Endothelial cell of umbilical vein (primary cell): ENCODE measurements around the gene STRA8. TPM values are rescaled to one million over a fixed set of nuclear protein-coding genes. Genes with fewer than 3 reads are reported as not detected.

Source experiments
- BruUV-seq: library from RNA; stranded (reverse); fragments of 400-500 nt; replicated peaks from 2 replicates; lab custom pipeline; 2021; lab: Mats Ljungman, UMichigan
- CTCF ChIA-PET: fragments of 300-600, 350-600 bp; sonication (Branson Sonifier 250); formaldehyde crosslinking; loops from one replicate; lab custom pipeline; 2021; ENCODE audit warnings: antibody characterized with exemption, inconsistent platforms; lab: Charles Lee
- POLR2A ChIA-PET: fragments of 300-600, 350-600 bp; sonication (Branson Sonifier 250); formaldehyde crosslinking; loops from one replicate; lab custom pipeline; 2021; ENCODE audit warnings: antibody characterized with exemption, inconsistent platforms; lab: Charles Lee
- DNase-seq: peaks from one replicate; pipeline ENCODE4 v3.0.0-alpha.2; 2011; ENCODE audit warnings: low read depth, low spot score
- FAIRE-seq: peaks from 2 replicates; lab custom pipeline; 2011; peaks lifted over from hg19 to GRCh38; lab: Jason Lieb, UNC
- H2AFZ ChIP-seq: 2 replicates; pipeline ENCODE4 v1.6.0; 2012; ENCODE audit warnings: low read depth, low read length, control low read depth, inconsistent platforms
- H3K27ac ChIP-seq: 2 replicates; pipeline ENCODE4 v1.5.1; 2011; ENCODE audit warnings: low read depth, mild to moderate bottlenecking, control low read depth, low read length, moderate library complexity; ENCODE audit not compliant: insufficient read depth
- H3K27me3 ChIP-seq, 2 experiments: 2 replicates each; pipeline versions ENCODE4 v1.6.0 to v1.6.1; 2011; ENCODE audit warnings: low read length in 2 of 2, mixed read lengths in 1 of 2; ENCODE audit not compliant: control insufficient read depth in 2 of 2, insufficient read depth in 2 of 2
- H3K36me3 ChIP-seq, 2 experiments: 2 replicates in 1 of 2; 3 replicates in 1 of 2; pipeline ENCODE4 v1.5.1; 2011; ENCODE audit warnings: low read length in 2 of 2, mild to moderate bottlenecking in 1 of 2, moderate library complexity in 1 of 2; ENCODE audit not compliant: control insufficient read depth in 2 of 2, insufficient read depth in 2 of 2; ENCODE audit errors: extremely low read depth in 1 of 2
- H3K4me1 ChIP-seq: 3 replicates; pipeline ENCODE4 v1.5.1; 2011; ENCODE audit warnings: mild to moderate bottlenecking, low read length; ENCODE audit not compliant: control insufficient read depth, insufficient read depth; ENCODE audit errors: extremely low read depth
- H3K4me2 ChIP-seq: 2 replicates; pipeline ENCODE4 v1.6.1; 2011; ENCODE audit warnings: low read length, control low read depth, mixed read lengths; ENCODE audit not compliant: insufficient read depth
- H3K4me3 ChIP-seq, 3 experiments: fragments of 200-600 bp in 1 of 3; sonication (generic), shearing (Covaris generic) in 1 of 3; replicated peaks in 1 of 3; 2 replicates each; pipeline ENCODE4 v1.5.1; 2011 to 2016; ENCODE audit warnings: control low read depth in 3 of 3, low read length in 3 of 3, mild to moderate bottlenecking in 2 of 3, inconsistent platforms in 1 of 3, low read depth in 1 of 3, moderate library complexity in 1 of 3; ENCODE audit not compliant: insufficient read depth in 1 of 3
- H3K79me2 ChIP-seq: 2 replicates; pipeline ENCODE4 v1.6.0; 2012; ENCODE audit warnings: low read length, inconsistent platforms; ENCODE audit not compliant: control insufficient read depth, insufficient read depth
- H3K9ac ChIP-seq: replicated peaks from 2 replicates; pipeline ENCODE3; 2011; ENCODE audit warnings: low read length, control low read depth; ENCODE audit not compliant: insufficient read depth; ENCODE audit errors: extremely low read depth
- H3K9me1 ChIP-seq: replicated peaks from 3 replicates; pipeline ENCODE4 v1.6.0; 2011; ENCODE audit warnings: mild to moderate bottlenecking, low read length; ENCODE audit not compliant: control insufficient read depth, insufficient read depth; ENCODE audit errors: extremely low read depth
- H3K9me3 ChIP-seq: replicated peaks from 2 replicates; pipeline ENCODE4 v1.5.1; 2012; ENCODE audit warnings: low read length, inconsistent platforms; ENCODE audit not compliant: control insufficient read depth, insufficient read depth
- H4K20me1 ChIP-seq: replicated peaks from 2 replicates; pipeline ENCODE3; 2011; ENCODE audit warnings: mild to moderate bottlenecking, low read length; ENCODE audit not compliant: control insufficient read depth, insufficient read depth; ENCODE audit errors: extremely low read depth
- CTCF ChIP-seq, 2 donors: IDR thresholded peaks; 1 replicate in 1 of 2; 2 replicates in 1 of 2; pipeline ENCODE4 v1.5.1; 2011; ENCODE audit warnings: low read length in 2 of 2, mild to moderate bottlenecking in 2 of 2, moderate library complexity in 2 of 2, control low read depth in 1 of 2, inconsistent platforms in 1 of 2, low read depth in 1 of 2; ENCODE audit not compliant: insufficient read depth in 1 of 2; ENCODE audit errors: extremely low read depth in 1 of 2
- EZH2 ChIP-seq: IDR thresholded peaks from 2 replicates; pipeline ENCODE4 v1.6.1; 2012; ENCODE audit warnings: borderline replicate concordance, low read depth, mild to moderate bottlenecking, moderate library complexity, low read length, inconsistent platforms; ENCODE audit not compliant: severe bottlenecking
- FOS ChIP-seq: IDR thresholded peaks from 2 replicates; pipeline ENCODE4 v1.6.1; 2011; ENCODE audit warnings: mild to moderate bottlenecking, low read length, moderate library complexity, borderline replicate concordance; ENCODE audit not compliant: insufficient read depth
- GATA2 ChIP-seq: IDR thresholded peaks from 2 replicates; pipeline ENCODE4 v1.7.0; 2011; ENCODE audit warnings: low read depth, mild to moderate bottlenecking, moderate library complexity, mixed read lengths, low read length; ENCODE audit not compliant: insufficient read length, insufficient read depth
- JUN ChIP-seq: IDR thresholded peaks from 2 replicates; pipeline ENCODE4 v1.6.1; 2011; ENCODE audit warnings: borderline replicate concordance, low read depth; ENCODE audit not compliant: insufficient read length, insufficient read depth
- MAX ChIP-seq: IDR thresholded peaks from 2 replicates; pipeline ENCODE4 v1.6.1; 2011; ENCODE audit not compliant: insufficient read depth, insufficient read length
- MYC ChIP-seq: IDR thresholded peaks from one replicate; pipeline ENCODE4 v1.6.1; 2011; ENCODE audit warnings: mild to moderate bottlenecking, low read depth, low read length
- POLR2A ChIP-seq: IDR thresholded peaks from 2 replicates; pipeline ENCODE4 v1.6.1; 2012; ENCODE audit warnings: low read depth, mild to moderate bottlenecking, control low read depth, low read length
- POLR2AphosphoS5 ChIP-seq: IDR thresholded peaks from 2 replicates; pipeline ENCODE4 v1.6.1; 2012; ENCODE audit warnings: low read depth, mild to moderate bottlenecking, control low read depth, low read length, moderate library complexity; ENCODE audit not compliant: insufficient read depth
- dilution Hi-C: fragments of 300-500 bp; cut with MboI; formaldehyde crosslinking; loops from one replicate; pipeline ENCODE4 v1.15.0; 2019; ENCODE audit warnings: low sequenced_read_pairs; ENCODE audit not compliant: extremely low pct_ligation_motif_present
- intact Hi-C: fragments of 100-400 bp; cut with micrococcal nuclease; formaldehyde crosslinking; loops from one replicate; pipeline ENCODE4 v1.10.0; 2022
- polyA plus RNA-seq, 4 experiments: library from polyadenylated mRNA; depleted of rRNA in 3 of 4; stranded (reverse) in 3 of 4; unstranded in 1 of 4; fragments of >200 nt; gene quantifications; 2 replicates each; pipeline versions ENCODE4 v1.2.1 to v1.2.3, GENCODE V29; 2011 to 2012; ENCODE audit warnings: missing spikeins in 1 of 4
- total RNA-seq: library from RNA; stranded (reverse); gene quantifications from 2 replicates; pipeline ENCODE4 v1.2.3, GENCODE V29; 2021

Gene STRA8
- total and polyA plus RNA-seq, 2 donors (not counting 3 experiments of a cell fraction or from before 2014, with no cell fraction given), result not detected

DNA sequence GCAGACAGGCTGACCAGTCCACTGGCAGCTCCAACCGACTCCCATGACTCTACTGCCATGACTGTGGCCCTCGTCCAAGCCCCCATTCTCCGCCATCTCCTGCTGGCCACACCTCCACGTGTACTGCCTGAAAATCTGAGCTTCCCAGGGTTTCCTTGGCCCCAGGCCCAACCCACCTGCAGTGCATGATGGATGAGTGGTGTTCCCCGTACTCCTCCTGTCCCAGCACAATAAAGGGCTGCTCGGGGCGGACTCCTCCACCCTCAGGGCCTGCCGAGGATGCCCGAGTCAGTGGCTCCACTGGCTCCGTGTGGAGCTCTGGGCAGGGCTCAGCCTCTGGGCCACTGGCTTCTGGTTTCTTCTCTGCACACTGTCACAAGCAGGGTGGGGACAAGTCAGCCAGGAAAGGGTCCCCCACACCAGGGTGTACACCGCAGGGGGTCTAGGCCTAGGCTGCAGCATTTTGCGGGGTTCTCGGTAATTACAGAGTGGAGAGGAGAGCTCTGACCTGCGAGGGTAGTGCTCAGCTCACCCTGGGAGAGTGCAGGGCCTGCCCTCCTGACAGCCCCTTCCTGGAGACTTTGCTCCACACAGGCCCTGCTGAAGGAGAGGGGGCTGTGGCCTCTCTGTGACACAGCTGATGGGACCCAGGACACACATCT is 37.5 kb upstream of the STRA8 start:
- no peaks in the 10 kb centered on the region for H3K79me2 ChIP-seq
- H3K27me3 ChIP-seq, result no peaks in the 10 kb centered on the region
- H3K9ac ChIP-seq, result no peak overlapping the region
- dilution Hi-C loops (no loop called here), intact Hi-C loops (no loop called here)
- H3K4me3 ChIP-seq, result no peak overlapping the region
- peaks cover 2 to 4% of the 10 kb centered on the region in 2 experiments for H3K36me3 ChIP-seq
- FAIRE-seq (no peak), DNase-seq (no peak)
- TF ChIP-seq JUN (no peak), MYC (no peak), POLR2AphosphoS5 (no peak)
- H3K9me3 ChIP-seq, result no peaks in the 10 kb centered on the region
- no peaks in the 10 kb centered on the region for H3K9me1 ChIP-seq
- BruUV-seq, result no TSS peak
- H3K27ac ChIP-seq, result no peak overlapping the region
- H4K20me1 ChIP-seq, result no peaks in the 10 kb centered on the region
- no peak overlapping the region for H3K4me2 ChIP-seq
- ChIA-PET POLR2A (no interaction called here), CTCF (no interaction called here)
- no peak overlapping the region for H2AFZ ChIP-seq
- no peaks in the 10 kb centered on the region for H3K4me1 ChIP-seq

DNA sequence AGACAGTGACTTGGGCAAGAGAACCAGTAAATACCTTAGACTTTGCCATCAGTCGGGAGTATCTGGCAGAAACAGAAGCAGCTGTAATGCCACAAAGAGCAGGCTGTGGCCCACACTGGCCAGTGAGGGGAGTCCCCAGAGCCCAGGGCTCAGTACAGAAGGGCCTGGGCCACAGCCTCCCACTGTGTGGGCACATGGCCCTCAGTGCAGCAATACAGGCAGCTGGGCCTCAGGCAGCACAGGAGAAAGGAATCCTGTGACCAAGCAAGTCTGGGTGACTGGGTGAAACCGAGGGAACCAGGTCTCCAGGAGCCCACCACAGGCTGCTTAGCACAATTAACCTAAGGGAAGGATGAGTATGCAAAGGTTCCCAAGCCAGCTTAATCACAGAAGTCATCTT is 36.3 kb upstream of the STRA8 start:
- dilution Hi-C loops, result no loop called here
- Histone ChIP-seq H3K9me3 (no peaks in the 10 kb centered on the region), H3K9me1 (no peaks in the 10 kb centered on the region), H3K4me2 (no peak overlapping the region), H3K9ac (no peak overlapping the region), H3K27ac (no peak overlapping the region), H2AFZ (no peak overlapping the region), H3K36me3 (peaks cover 2 to 4% of the 10 kb centered on the region in 2 experiments), H4K20me1 (no peaks in the 10 kb centered on the region), H3K4me3 (no peak overlapping the region), H3K27me3 (no peaks in the 10 kb centered on the region), H3K4me1 (no peaks in the 10 kb centered on the region), H3K79me2 (no peaks in the 10 kb centered on the region)
- no peak for FAIRE-seq
- no TSS peak for BruUV-seq
- TF ChIP-seq CTCF (IDR thresholded peaks at IDR 0.05; ENCODE audit: extremely low read depth in 1 of 2, insufficient read depth in 1 of 2, low read depth in 1 of 2, low read length in 2 of 2) (no peak), POLR2A (no peak), FOS (no peak), EZH2 (no peak), MAX (no peak), GATA2 (no peak), MYC (no peak), POLR2AphosphoS5 (no peak), JUN (no peak)
- ChIA-PET CTCF (no interaction called here), POLR2A (no interaction called here)
- no peak for DNase-seq
- intact Hi-C loops, result no loop called here
